Body of pancreas (tissue), 4 donors: ENCODE data around the gene TNRC18.

Experiments
- CTCF ChIP-seq, 7 experiments: fragments of 450-650 bp in 4 of 7; fragments of 200-600 bp in 3 of 7; sonication (generic) in 3 of 7; IDR thresholded peaks; one replicate each; pipeline ENCODE4 v1.5.1; 2016 to 2019; ENCODE audit warnings: antibody characterized with exemption in 7 of 7
- POLR2A ChIP-seq, 3 donors: fragments of 450-650 bp; IDR thresholded peaks; one replicate each; pipeline ENCODE4 v1.6.1; 2016; ENCODE audit warnings: antibody characterized with exemption in 3 of 3, mild to moderate bottlenecking in 2 of 3

GRCh38 chr7:5351507-5352265, 71.9 kb downstream of the TNRC18 start:
- no peak for TF ChIP-seq CTCF (IDR thresholded peaks at IDR 0.05)
- no peak for TF ChIP-seq POLR2A (IDR thresholded peaks at IDR 0.05)
